PFSK-1 (cell line): ENCODE results near the gene MAS1.

Experiments
- FOXP2 ChIP-seq: optimal IDR thresholded peaks from 2 replicates; pipeline ENCODE3; 2011; ENCODE audit warnings: borderline replicate concordance, control low read depth, inconsistent platforms; ENCODE audit not compliant: insufficient read depth; ENCODE audit errors: extremely low read length, extremely low read depth
- POLR2AphosphoS5 ChIP-seq: IDR thresholded peaks from 2 replicates; pipeline ENCODE4 v1.6.1; 2012; ENCODE audit warnings: low read depth, mild to moderate bottlenecking, control low read depth, low read length, moderate library complexity
- SIN3A ChIP-seq: IDR thresholded peaks from 2 replicates; pipeline ENCODE4 v1.6.1; 2012; ENCODE audit warnings: mild to moderate bottlenecking, low read length, moderate library complexity, borderline replicate concordance; ENCODE audit not compliant: insufficient read depth
- TAF1 ChIP-seq: IDR thresholded peaks from 2 replicates; pipeline ENCODE4 v1.6.1; 2012; ENCODE audit warnings: low read length, control low read depth, borderline replicate concordance; ENCODE audit not compliant: insufficient read depth
- TF ChIP-seq, protein P1 (sequence below), 2 experiments: IDR thresholded peaks; 2 replicates each; pipeline versions ENCODE4 v1.6.1 to v1.8.0; 2011 to 2012; ENCODE audit warnings: low read depth in 2 of 2, low read length in 2 of 2, control low read depth in 1 of 2, inconsistent platforms in 1 of 2, mild to moderate bottlenecking in 1 of 2, moderate library complexity in 1 of 2; ENCODE audit not compliant: insufficient read depth in 1 of 2

Gene MAS1

DNA sequence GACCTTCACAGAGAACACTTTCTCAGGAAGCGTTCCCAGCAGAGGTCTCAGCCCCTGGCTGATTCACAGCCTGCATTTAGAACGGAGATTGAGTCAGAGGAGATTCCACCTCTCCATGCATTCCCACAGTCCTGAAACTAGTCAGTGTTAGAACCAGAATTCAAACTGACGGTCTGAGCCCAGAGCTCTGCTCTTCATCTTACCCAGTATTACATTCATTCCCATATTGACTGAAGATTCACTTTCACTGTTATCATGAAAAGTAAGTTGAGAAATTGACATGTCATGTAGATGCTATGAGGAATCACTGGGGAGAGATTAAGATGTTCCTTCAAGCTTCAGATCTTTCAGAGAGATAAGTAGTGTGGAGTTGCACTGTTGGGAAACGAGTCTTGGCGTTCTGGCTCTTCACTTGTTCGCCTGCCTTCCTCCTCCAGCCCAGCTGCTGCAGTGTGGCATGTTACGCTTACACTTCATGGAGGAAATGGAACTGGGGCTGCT lies 28.3 kb downstream of the MAS1 start:
- no peak for TF ChIP-seq FOXP2
- no peak for TF ChIP-seq TAF1
- no peak for TF ChIP-seq POLR2AphosphoS5
- TF ChIP-seq, protein P1, sequence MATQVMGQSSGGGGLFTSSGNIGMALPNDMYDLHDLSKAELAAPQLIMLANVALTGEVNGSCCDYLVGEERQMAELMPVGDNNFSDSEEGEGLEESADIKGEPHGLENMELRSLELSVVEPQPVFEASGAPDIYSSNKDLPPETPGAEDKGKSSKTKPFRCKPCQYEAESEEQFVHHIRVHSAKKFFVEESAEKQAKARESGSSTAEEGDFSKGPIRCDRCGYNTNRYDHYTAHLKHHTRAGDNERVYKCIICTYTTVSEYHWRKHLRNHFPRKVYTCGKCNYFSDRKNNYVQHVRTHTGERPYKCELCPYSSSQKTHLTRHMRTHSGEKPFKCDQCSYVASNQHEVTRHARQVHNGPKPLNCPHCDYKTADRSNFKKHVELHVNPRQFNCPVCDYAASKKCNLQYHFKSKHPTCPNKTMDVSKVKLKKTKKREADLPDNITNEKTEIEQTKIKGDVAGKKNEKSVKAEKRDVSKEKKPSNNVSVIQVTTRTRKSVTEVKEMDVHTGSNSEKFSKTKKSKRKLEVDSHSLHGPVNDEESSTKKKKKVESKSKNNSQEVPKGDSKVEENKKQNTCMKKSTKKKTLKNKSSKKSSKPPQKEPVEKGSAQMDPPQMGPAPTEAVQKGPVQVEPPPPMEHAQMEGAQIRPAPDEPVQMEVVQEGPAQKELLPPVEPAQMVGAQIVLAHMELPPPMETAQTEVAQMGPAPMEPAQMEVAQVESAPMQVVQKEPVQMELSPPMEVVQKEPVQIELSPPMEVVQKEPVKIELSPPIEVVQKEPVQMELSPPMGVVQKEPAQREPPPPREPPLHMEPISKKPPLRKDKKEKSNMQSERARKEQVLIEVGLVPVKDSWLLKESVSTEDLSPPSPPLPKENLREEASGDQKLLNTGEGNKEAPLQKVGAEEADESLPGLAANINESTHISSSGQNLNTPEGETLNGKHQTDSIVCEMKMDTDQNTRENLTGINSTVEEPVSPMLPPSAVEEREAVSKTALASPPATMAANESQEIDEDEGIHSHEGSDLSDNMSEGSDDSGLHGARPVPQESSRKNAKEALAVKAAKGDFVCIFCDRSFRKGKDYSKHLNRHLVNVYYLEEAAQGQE (IDR thresholded peaks at IDR 0.05; ENCODE audit: insufficient read depth in 1 of 2, low read depth in 2 of 2, low read length in 2 of 2) = no peak

DNA sequence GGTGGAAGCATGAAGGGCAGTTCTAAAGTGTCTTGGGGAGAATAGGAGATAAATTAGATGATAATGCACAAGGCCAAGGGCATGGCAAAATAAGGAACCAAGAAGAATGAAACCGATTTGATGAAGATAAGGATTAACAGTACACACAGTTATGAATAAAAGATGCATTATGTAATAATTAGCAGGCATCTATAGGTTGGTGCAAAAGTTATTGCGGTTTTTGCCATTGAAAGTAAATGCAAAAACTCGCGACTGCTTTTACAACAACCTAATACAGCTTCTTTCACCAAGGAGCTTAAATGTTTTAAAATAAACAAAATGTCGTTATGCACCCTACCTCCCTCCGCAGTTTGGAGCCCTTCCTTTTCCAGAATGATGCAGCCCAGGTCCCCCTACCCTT lies 29.0 kb downstream of the MAS1 start:
- TF ChIP-seq SIN3A = no peak
- no peak for TF ChIP-seq TAF1
- no peak for TF ChIP-seq POLR2AphosphoS5
- TF ChIP-seq, protein P1 (IDR thresholded peaks at IDR 0.05; ENCODE audit: insufficient read depth in 1 of 2, low read depth in 2 of 2, low read length in 2 of 2) = no peak
- no peak for TF ChIP-seq FOXP2

DNA sequence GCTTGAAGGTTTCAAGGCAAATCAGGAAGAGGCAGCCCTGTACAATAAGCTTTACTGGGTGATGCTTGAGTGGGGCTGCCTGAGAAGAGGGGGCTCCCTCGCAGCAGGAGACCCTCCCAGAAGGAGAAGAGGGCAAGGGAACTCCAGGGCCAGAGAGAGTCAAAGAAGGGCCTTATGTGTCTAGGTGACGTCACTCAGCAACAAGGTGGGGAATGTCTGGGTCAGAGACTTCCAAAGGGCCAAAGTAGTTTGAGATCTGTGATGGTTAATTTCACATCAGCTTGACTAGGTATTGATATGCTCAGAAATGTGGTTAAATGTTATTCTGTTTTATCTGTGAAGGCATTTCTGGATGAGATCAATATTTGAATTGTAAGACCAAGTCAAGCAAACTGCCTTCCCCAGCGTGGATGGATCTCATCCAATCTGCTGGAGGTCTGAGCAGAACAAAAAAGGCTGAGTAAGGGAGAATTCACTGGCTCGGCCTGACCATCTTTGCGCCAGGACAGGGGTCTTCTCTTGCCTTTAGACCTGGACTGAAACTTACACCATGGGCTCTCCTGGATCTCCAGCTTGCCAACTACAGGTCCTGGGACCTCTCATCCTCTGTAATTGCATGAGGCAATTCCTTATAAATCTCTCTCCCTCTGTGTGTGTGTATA lies 35.9 kb downstream of the MAS1 start:
- no peak for TF ChIP-seq SIN3A

DNA sequence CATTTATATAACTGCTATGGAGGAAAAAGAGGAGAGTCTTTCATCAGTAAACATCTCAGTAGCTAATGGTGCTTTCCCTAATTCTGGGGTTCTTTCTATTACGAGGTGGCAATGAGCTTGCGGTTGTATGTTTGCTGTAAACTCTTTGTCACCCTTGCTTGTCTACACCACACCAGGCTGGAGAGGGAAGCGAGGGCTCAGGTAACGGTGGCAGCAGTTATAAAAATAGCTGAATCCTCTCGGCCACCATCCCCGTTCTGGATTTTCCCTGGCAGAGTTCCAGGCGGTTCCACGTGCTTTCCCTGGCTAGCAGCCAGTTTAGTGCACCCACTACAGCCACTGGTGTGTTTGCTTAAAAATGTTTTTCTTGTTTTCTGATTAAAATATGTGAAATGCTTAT lies 39.0 kb downstream of the MAS1 start:
- TF ChIP-seq POLR2AphosphoS5 = no peak
- TF ChIP-seq, protein P1 (IDR thresholded peaks at IDR 0.05; ENCODE audit: insufficient read depth in 1 of 2, low read depth in 2 of 2, low read length in 2 of 2) = no peak
- TF ChIP-seq TAF1 = no peak
- TF ChIP-seq SIN3A = no peak
- TF ChIP-seq FOXP2 = no peak

DNA sequence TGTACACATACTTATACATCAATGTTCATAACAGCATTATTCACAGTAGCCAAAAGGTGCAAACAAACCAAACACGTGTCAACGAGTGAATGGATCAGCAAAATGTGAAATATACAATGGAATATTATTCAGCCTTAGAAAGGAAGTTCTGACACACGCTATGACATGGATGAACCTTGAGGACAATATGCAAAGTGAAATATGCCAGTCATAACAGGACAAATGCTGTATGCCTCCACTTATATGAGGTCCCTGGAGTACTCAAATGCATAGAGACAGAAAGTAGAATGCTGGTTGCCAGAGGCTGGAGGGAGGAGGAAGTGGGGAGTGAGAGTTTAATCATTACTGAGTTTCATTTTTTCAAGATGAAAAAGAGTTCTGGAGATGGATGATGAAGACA lies 40.3 kb downstream of the MAS1 start:
- TF ChIP-seq POLR2AphosphoS5 (no peak), FOXP2 (no peak), SIN3A (no peak), TAF1 (no peak)
- TF ChIP-seq, protein P1 (IDR thresholded peaks at IDR 0.05; ENCODE audit: insufficient read depth in 1 of 2, low read depth in 2 of 2, low read length in 2 of 2) = no peak
